Activated T-cell treated with anti-CD3 and anti-CD28 coated beads for 4 hours (primary cell): ENCODE data around the gene MTPN.

Experiments
- DNase-seq: peaks from one replicate; pipeline ENCODE4 v3.0.0-alpha.2; 2020

The MTPN gene, protein sequence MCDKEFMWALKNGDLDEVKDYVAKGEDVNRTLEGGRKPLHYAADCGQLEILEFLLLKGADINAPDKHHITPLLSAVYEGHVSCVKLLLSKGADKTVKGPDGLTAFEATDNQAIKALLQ

GRCh38 chr7:135977007-135977741, at the start of gene MTPN:
MTPN (minus strand) TSS chr7:135977359; CDS start chr7:135977100, 259 bp downstream.
- DNase-seq = peak; percentile 96

- DNase-seq = no peak
These were observed 49.0 kb upstream of the MTPN start for GRCh38 chr7:136026209-136026608.

DNA sequence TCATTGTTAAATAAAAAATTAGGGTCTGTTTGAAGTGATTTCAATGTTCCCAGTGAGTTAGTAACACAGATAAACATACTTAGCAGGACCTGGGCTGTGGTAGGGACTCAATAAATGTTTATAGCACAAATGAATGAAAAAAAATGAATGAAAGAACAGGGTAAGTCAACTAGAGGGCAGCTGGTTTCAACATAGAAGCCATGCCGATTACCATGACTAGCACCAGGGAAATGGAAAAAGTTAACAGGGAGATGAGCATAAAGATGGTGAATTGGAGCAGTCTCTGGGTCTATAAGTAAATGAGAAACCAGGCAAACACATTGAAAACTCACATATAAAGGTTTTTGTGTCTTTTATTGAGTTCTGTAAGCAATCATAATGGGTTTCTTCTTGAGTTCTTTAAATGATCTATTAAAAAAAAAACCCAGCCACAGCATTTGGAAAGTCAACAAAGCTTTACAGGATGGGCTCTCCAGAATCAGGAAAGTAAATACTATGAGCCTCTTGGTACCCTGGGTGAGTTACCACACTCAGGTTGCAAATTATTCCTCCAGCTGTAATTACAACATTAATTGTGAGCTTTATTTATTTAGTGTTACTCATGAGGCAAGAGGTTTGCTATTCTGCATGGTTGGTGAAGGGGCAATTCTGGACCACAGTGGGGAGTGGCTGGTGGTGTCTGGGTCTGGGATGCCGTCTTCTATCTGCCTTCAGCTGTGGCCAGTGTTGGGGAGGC, 46.1 kb upstream of the MTPN start:
- DNase-seq = no peak

DNA sequence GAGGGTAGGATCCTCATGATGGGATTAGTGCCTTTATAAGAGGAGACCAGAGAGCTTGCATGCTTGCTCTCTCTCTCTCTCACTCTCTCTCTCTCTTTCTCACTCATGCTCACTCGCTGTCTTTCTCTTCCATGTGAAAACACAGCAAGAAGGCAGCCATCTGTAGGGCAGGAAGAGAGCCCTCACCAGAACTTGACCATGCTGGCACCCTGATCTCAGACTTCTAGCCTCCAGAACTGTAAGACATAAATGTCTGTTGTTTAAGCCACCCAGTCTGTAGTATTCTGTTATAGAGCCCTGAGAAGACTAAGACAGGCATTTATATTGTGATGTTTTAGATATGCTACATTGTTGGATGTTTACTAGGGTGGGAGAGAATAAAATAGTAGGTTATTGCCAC, 43.4 kb upstream of the MTPN start:
- DNase-seq = no peak

DNA sequence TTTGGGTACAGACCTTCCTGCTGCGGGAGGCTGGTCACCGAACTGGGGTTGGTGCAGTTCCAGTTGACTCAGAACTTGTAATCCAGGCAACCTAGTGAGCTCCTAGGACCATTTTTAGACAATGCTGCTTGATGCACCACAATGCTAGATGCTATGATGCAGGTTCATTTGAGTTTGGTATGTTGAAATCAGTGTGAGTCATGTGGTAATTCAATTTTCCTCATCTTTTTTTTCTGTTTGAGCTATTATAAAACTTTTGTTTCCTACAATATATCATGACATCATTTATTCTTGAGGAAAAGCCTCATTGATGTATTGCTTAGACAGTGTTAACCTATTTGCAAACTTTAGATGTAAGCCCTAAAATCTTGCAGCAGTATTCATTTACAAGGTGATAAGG, 40.9 kb upstream of the MTPN start:
- DNase-seq = no peak

DNA sequence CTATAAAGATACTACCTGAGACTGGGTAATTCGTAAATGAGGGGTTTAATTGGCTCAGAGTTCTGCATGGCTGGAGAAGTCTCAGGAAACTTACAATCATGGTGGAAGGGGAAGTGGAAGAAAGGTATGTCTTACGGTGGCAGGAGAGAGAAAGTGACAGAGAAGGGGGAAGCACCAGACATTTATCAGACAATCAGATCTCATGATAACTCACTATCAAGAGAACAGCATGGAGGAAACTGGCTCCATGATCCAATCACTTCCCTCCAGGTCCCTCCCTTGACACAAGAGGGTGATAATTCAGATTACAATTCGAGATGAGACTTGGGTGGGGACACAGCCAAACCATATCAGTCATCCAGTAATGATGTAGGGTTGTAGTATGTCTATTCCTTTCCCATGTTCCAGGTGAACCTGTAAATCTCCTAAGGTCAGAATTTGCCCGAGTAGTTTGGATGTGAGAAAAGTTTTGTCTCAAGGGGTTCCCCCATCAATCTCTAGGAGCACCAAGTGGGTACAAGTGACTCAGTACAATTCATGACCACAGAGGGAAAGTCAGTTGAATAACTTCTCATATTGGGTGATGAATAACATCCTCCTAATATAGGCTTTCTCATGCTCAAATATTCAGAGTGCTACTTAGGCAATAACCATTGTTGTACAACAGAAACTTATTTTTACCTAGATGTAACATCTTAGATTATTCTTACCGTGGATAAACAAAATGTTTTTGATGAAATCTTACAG, 39.7 kb upstream of the MTPN start:
- no peak for DNase-seq

- no peak for DNase-seq
These were observed 38.5 kb upstream of the MTPN start for GRCh38 chr7:136015638-136016037.

GRCh38 chr7:136014659-136015058, 37.5 kb upstream of the MTPN start:
- no peak for DNase-seq

DNA sequence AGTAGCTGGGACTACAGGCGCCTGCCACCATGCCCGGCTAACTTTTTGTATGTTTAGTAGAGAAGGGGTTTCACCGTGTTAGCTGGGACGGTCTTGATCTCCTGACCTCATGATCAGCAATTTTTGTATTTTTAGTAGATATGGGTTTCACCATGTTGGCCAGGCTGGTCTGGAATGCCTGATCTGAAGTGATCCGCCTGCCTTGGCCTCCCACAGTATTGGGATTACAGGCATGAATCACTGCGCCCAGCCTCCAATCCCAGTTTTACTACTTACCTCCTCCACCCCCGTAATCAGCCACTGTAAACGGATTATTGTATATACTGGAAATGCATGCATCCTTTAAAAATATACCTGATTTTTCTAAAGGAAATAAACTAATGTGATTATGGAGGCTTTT, 35.1 kb upstream of the MTPN start:
- DNase-seq = no peak

DNA sequence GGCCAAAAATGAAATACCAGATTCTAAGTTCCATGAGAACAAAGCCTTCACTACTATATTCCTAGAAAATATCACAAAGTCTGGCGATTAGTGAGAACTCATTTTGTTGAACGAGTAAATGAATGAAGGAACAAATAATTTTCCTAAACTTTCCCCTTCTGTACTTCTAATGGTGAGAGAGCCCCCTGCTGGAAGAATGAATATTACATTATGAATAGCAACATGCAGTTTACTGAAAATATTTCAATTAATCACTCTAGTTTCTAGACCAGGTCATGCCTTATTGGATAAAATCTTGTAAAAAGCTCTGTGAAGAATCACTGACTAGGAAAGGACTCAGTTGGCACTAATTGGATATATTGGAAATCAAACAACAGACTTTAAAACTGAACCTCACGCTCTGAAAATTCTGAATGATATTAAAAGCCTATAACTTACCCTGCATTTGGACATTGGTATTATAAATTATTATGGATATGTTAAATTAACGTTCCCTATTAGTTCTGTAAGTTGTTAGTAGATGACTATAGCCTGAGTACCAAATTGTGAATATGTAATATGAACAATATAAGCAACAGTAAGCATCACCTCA, 32.4 kb upstream of the MTPN start:
- DNase-seq = no peak

- no peak for DNase-seq
These were observed 29.0 kb upstream of the MTPN start for GRCh38 chr7:136006208-136006607.

DNA sequence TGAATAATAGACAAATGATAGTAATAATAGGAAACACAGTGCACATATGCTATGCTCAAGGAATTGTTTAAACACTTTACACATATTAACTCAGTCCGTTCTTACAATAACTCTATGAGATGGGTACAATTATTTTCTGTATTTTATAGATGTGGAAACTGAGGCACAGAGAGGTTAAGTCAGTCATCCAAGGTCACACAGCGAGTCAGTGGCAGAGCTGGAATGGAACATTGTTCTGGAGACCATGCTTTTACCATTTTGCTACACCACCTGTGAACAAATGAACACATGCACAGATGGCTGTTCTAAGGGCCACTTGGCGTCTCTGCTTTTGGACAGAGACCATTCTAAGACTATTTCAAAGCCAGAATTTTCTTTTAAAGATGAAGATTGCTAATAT, 26.9 kb upstream of the MTPN start:
- no peak for DNase-seq

GRCh38 chr7:136002802-136003201, 25.6 kb upstream of the MTPN start:
- DNase-seq = no peak

GRCh38 chr7:136000288-136000913, 23.2 kb upstream of the MTPN start:
- no peak for DNase-seq

DNA sequence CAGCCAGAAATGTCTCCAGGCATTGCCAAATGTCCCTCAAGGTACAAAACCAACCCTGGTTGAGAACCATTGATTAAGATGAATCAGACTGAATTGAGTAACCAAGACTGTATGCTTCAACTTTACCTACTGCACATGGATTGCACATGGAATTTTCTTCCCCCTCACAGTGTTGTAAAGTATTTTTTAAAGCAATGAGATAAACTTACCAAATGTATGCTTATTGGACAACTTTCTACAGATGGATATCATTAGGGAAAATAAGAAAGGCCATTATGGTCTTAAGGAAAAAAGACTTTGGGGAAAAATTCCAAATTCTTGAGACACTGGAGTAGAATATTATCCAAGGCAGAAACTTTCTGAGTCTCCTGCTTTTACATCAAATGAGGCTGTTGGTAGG, 20.9 kb upstream of the MTPN start:
- no peak for DNase-seq

- DNase-seq = no peak
These were observed 18.6 kb upstream of the MTPN start for GRCh38 chr7:135995748-135996147.

GRCh38 chr7:135994466-135995205, 17.5 kb upstream of the MTPN start:
- DNase-seq = no peak

- DNase-seq = no peak
These were observed 16.8 kb upstream of the MTPN start for GRCh38 chr7:135993950-135994349.

DNA sequence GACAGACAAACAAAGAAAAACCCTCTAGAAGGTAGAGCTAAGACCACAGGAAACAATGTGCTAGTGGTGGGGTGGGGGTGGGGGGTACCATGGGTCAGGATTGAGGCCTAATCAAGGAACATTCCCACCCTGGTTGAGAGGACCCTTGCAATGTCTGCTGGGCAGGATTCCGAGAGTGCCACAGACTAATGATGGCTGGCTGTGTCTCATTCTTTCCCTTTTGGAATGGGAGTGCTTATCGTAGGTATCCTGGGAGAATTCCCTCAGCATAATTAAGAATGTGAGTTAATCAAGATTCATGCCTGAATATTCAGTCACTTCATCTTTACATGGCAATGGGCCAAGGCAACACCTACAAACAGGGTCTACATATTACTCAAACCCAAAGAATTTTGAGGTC, 14.7 kb upstream of the MTPN start:
- no peak for DNase-seq

DNA sequence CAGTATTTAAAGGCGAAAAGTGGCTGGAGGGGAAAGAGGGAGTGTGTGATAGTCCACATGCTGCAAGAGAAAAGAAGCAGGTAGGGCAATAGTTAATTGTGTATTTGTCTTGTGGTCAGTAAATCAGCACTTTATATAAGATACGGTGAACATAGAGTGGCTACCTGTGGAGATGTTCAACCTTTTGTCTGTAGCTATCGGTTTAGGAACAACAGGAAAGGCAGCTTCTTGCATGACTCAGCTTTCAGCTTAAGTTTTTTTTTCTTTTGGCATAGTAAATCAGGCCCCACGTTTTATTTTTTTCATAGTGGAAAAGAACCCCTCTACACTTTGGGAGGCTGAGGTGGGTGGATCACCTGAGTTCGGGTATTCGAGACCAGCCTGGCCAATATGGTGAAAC, 14.2 kb upstream of the MTPN start:
- no peak for DNase-seq

- no peak for DNase-seq
These were observed 13.1 kb upstream of the MTPN start for GRCh38 chr7:135990258-135990657.
